Erythroblast (primary cell): ENCODE measurements around the gene CAND2.

ENCODE experiments used
- GATA1 ChIP-seq: IDR thresholded peaks from 2 replicates; pipeline ENCODE4 v1.6.1; 2011; ENCODE audit warnings: low read depth, mild to moderate bottlenecking, control low read depth, low read length, moderate library complexity
- POLR2A ChIP-seq: IDR thresholded peaks from 2 replicates; pipeline ENCODE4 v1.6.1; 2011; ENCODE audit warnings: mild to moderate bottlenecking, low read length

GRCh38 chr3:12818273-12818672 is 21.8 kb downstream of the CAND2 start:
- no peak for TF ChIP-seq POLR2A
- no peak for TF ChIP-seq GATA1
